GM12873 (cell line): Measurements from ENCODE around the gene CACNA2D4.

Experiments used
- TF ChIP-seq, protein P1 (sequence below): IDR thresholded peaks from 2 replicates; pipeline ENCODE4 v1.5.1; 2012; ENCODE audit warnings: low read depth, mild to moderate bottlenecking, moderate library complexity, low read length, control low read depth; ENCODE audit not compliant: insufficient read depth; ENCODE audit errors: missing control alignments

CACNA2D4 gene

DNA sequence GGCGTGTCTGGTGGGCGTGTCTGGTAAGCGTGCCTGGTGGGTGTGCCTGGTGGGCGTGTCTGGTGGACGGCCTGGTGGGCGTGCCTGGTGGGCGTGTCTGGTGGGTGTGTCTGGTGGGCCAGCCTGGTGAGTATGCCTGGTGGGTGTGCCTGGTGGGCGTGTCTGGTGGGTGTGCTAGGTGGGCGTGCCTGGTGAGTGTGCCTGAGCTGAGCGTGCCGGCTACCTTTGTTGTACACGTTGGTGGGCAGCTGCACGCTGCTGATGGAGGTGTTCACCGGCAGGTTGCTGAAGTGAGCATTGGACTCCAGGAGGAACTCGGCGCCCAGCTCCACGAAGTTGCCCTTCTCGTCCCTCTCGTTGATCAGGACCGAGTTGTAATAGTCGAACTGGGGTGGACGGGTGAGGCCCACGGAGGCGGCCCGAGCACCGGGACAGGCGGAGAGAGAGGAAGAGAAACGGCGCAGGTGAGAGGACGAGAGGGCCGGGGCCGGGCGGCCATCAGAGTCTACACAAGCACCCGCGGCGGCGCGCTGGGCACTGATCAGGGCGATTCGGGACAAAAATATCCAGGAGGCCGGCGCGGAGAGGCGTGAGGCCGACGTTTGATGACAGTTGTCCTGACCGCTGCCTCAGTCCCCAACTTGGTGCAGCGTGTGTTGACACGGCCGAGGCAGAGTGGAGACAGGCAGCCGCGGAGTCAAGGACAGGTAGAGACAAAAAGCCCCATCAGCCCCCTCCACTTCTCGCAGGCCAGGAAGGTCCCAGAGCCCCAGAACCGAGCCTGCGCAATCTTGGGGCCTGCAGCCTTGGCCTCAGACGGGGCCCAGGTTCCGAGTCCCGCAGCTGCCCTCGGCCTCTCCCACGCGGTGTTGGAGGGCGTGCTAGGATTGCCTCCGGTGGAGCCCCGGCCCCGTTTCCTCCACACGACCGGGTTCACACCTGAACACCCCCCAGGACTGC lies 10.5 kb downstream of the CACNA2D4 start:
- TF ChIP-seq, protein P1, sequence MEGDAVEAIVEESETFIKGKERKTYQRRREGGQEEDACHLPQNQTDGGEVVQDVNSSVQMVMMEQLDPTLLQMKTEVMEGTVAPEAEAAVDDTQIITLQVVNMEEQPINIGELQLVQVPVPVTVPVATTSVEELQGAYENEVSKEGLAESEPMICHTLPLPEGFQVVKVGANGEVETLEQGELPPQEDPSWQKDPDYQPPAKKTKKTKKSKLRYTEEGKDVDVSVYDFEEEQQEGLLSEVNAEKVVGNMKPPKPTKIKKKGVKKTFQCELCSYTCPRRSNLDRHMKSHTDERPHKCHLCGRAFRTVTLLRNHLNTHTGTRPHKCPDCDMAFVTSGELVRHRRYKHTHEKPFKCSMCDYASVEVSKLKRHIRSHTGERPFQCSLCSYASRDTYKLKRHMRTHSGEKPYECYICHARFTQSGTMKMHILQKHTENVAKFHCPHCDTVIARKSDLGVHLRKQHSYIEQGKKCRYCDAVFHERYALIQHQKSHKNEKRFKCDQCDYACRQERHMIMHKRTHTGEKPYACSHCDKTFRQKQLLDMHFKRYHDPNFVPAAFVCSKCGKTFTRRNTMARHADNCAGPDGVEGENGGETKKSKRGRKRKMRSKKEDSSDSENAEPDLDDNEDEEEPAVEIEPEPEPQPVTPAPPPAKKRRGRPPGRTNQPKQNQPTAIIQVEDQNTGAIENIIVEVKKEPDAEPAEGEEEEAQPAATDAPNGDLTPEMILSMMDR: no peak

DNA sequence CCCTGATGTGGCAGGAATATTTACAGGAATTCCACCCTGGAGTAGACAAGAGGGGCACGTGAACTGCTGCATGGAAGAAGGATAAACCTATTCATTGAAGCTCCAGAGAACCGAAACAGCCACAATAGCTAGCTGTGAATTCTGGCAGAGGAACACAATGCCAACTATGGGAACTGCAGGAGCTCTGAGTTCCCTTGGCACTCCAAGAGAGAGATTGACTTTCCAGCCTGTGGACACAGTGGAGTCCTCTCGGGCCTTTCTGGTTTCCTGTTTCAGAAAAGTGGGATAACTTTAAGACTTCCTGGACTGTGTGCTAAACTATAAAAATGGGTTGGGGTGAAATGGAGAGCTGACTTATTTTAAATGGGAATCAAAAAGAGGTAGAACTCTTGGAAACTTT lies 11.9 kb downstream of the CACNA2D4 start:
- TF ChIP-seq, protein P1: no peak

DNA sequence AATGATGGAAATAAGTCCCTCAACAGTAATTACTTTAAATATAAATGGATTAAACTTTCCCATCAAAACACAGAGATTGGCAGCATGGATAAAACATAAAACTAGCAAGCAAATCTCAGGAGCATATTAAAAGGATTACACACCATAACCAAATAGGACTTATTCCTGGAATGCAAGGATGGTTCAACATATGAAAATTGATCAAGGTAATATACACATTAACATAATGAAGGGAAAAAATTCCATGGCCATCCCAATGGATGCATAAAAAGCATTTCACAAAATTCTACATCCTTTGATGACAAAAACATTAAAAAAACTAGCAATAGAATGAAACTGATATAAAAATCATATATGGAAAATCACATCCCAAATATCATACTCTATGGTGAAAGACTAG lies 13.6 kb downstream of the CACNA2D4 start:
- TF ChIP-seq, protein P1: no peak

DNA sequence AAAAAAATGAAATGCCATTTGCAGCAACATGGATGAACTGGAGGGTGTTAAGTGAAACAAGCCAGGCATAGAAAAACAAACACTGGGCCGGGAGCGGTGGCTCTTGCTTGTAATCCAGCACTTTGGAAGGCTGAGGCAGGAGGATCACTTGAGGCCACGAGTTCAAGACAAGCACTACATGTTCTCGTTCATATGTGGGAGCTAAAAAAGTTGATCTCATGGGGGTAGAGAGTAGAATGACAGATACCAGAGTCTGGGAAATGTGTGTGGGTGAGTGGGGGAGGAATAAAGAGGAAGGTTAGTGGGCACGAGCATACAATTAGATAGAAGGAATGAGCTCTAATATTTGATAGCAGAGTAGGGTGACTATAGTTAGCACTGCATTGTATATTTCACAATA lies 21.5 kb downstream of the CACNA2D4 start:
- TF ChIP-seq, protein P1: no peak

DNA sequence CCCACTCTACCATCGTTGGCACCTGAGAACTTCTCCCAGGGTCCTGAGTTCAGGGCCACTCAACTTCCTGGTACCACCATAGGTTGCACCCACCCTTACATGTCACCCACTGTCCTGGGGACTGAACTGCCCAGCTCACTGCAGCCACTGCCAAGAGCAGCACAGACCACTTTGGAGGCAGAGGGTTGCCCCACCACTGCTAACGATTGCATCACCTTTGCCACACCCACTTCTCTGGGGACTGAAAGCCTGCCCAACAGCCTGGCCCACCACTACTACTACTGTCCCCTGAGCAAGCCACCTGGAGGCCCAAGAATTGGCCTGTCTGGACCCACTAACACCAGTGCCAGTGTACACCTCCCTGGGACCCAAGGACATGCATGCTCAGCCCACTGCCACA lies 27.6 kb downstream of the CACNA2D4 start:
- TF ChIP-seq, protein P1: no peak

DNA sequence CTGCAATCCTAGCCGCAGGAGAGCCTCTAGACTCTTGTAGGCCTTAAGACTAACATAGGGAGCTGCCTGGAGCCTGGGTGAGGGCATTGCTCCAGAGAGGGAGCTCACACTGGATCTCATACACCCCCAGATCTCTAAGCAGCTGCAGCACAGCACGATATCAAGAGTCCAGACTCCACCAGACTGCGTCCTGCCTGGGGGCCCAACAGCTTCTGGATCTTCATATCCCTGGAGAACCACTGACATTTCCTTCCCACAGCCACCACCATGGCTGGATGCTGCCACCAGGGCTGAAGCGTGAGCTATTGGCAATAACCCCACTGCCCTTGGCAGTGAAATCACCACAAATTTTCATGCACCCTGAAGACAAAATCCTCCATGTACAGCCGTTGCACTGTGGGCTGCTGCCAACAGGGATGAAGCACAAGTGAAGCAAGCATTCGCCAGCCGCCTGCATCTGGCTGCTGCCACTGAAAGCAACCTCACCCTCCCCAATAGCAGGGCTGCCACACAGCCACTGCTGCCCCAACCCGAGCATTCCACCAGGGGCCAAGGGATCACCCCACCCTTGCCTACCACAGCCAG lies 28.2 kb downstream of the CACNA2D4 start:
- TF ChIP-seq, protein P1: no peak

DNA sequence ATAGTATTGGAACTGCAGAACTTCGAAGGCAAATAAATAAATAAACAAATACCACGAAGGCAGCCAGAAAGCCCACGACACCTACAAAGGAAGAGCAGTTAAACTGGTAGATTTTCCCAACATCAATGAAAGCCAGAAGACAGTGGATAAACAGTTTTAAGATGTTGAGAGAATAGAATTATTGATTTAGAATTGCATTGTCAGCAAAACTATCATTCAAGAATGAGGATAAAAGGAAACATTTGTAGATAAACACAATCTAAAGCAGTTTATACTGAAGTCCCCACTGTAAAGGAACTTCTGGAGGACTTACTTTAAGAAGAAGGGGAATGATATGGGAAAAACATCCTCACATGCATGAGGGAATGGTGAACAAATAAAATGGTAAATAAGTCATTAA lies 29.5 kb downstream of the CACNA2D4 start:
- TF ChIP-seq, protein P1: no peak
